ENCODE results near the gene AQP2.

GRCh38 chr12:49975318-49975761 is 24.8 kb downstream of the AQP2 start:
- TF ChIP-seq TAF1 (CRISPR knock-in tag; IDR thresholded peaks at IDR 0.05): no peak
- TF ChIP-seq PRDM4 (CRISPR knock-in tag; IDR thresholded peaks at IDR 0.05; ENCODE audit: borderline replicate concordance): no peak
- TF ChIP-seq PHB2 (IDR thresholded peaks at IDR 0.05; ENCODE audit: partially characterized antibody): no peak
- TF ChIP-seq ETV5 (CRISPR knock-in tag; IDR thresholded peaks at IDR 0.05; ENCODE audit: borderline replicate concordance): no peak
- TF ChIP-seq ZNF512B (CRISPR knock-in tag; IDR thresholded peaks at IDR 0.05; ENCODE audit: borderline replicate concordance): no peak
- TF ChIP-seq ZNF652 (CRISPR knock-in tag; IDR thresholded peaks at IDR 0.05; ENCODE audit: borderline replicate concordance, low read depth): no peak
- TF ChIP-seq CTCF (CRISPR knock-in tag; IDR thresholded peaks at IDR 0.05): no peak
- TF ChIP-seq MAZ (IDR thresholded peaks at IDR 0.05; ENCODE audit: borderline replicate concordance, low read depth, low read length): no peak
- no peak for TF ChIP-seq MAZ (CRISPR knock-in tag; IDR thresholded peaks at IDR 0.05; ENCODE audit: low read depth)

All from HepG2 (cell line).